BJ (cell line): Measurements from ENCODE around the gene CDC34. TPM values are rescaled to one million over a fixed set of nuclear protein-coding genes. Genes with fewer than 3 reads are reported as not detected.
A peak's percentile ranks its signal among the peaks of the same experiment; 100 is the strongest.

ENCODE experiments used
- CTCF ChIA-PET: fragments of 350-600 bp; formaldehyde crosslinking; extraction: SDS; loops from one replicate; lab custom pipeline; 2021; ENCODE audit warnings: antibody characterized with exemption, inconsistent platforms; lab: Yijun Ruan, JAX
- POLR2A ChIA-PET: fragments of 300-600 bp; sonication (Branson Sonifier 250); formaldehyde crosslinking; extraction: SDS; loops from one replicate; lab custom pipeline; 2021; ENCODE audit warnings: antibody characterized with exemption; lab: Charles Lee
- DNase-seq: peaks from one replicate; pipeline ENCODE4 v3.0.0-alpha.2; 2011; ENCODE audit warnings: low read depth
- H3K27me3 ChIP-seq: 2 replicates; pipeline ENCODE4 v1.6.0; 2011; ENCODE audit warnings: low read length; ENCODE audit not compliant: control insufficient read depth, insufficient read depth
- H3K36me3 ChIP-seq: 2 replicates; pipeline ENCODE4 v1.5.1; 2011; ENCODE audit warnings: low read length; ENCODE audit not compliant: control insufficient read depth, insufficient read depth
- H3K4me3 ChIP-seq: 2 replicates; pipeline ENCODE4 v1.5.1; 2011; ENCODE audit warnings: low read depth, mild to moderate bottlenecking, control low read depth, low read length
- polyA plus RNA-seq: library from polyadenylated mRNA; depleted of rRNA; stranded (reverse); fragments of >200 nt; gene quantifications from 2 replicates; pipeline ENCODE4 v1.2.3, GENCODE V29; 2011
- TF ChIP-seq, protein P1 (sequence below): IDR thresholded peaks from 2 replicates; pipeline ENCODE4 v1.5.1; 2011; ENCODE audit warnings: low read depth, mild to moderate bottlenecking, control low read depth, inconsistent platforms, low read length, moderate library complexity; ENCODE audit not compliant: insufficient read depth

CDC34 gene
- polyA plus RNA-seq, 1 experiment: 75.2 TPM

DNA sequence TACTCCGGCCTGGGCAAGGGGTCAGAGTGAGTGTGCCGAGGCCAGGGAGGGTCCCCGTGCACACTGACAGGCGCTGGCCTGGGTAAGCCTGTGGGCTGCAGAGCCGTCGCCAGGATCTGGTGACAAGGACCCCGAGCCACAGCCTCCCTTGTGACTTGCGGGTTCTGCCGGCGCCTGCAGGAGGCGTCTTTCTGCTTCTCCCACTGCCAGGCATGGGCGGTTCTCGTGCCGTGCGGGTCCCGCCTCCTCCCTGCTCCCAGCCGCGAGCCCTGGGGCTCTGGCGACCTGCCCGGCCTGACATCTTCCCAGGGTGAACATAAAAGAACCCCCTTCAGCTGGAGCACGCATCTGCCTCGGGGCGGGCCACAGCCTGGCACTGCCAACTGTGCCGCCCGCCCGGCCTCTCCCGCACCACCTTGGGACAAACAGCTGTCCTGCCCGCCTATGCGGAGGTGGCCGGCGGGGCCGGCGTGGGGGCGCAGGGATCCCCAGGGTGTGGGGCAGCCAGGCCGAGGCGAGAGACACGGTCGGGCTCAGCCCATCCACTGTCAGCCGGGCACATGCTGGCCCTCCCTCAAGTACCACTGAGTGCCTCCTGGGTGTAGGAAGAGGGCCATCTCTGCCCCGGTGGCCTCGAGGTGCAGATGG, 56.7 kb downstream of the CDC34 start:
- TF ChIP-seq, protein P1, sequence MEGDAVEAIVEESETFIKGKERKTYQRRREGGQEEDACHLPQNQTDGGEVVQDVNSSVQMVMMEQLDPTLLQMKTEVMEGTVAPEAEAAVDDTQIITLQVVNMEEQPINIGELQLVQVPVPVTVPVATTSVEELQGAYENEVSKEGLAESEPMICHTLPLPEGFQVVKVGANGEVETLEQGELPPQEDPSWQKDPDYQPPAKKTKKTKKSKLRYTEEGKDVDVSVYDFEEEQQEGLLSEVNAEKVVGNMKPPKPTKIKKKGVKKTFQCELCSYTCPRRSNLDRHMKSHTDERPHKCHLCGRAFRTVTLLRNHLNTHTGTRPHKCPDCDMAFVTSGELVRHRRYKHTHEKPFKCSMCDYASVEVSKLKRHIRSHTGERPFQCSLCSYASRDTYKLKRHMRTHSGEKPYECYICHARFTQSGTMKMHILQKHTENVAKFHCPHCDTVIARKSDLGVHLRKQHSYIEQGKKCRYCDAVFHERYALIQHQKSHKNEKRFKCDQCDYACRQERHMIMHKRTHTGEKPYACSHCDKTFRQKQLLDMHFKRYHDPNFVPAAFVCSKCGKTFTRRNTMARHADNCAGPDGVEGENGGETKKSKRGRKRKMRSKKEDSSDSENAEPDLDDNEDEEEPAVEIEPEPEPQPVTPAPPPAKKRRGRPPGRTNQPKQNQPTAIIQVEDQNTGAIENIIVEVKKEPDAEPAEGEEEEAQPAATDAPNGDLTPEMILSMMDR: peak; percentile 89
- DNase-seq: peak; percentile 51
- Histone ChIP-seq H3K36me3 (peaks cover 3% of the 10 kb centered on the region), H3K4me3 (no peak overlapping the region), H3K27me3 (no peaks in the 10 kb centered on the region; the same call in 1 of the 2 replicates)
- ChIA-PET POLR2A (no interaction called here), CTCF (interaction anchor here (0.6 to 4.6 kb wide), 11 partner anchors 12 to 154 kb away, joined by 3 to 53 read pairs (median 3); partner anchors contain the start of gene RNF126)

DNA sequence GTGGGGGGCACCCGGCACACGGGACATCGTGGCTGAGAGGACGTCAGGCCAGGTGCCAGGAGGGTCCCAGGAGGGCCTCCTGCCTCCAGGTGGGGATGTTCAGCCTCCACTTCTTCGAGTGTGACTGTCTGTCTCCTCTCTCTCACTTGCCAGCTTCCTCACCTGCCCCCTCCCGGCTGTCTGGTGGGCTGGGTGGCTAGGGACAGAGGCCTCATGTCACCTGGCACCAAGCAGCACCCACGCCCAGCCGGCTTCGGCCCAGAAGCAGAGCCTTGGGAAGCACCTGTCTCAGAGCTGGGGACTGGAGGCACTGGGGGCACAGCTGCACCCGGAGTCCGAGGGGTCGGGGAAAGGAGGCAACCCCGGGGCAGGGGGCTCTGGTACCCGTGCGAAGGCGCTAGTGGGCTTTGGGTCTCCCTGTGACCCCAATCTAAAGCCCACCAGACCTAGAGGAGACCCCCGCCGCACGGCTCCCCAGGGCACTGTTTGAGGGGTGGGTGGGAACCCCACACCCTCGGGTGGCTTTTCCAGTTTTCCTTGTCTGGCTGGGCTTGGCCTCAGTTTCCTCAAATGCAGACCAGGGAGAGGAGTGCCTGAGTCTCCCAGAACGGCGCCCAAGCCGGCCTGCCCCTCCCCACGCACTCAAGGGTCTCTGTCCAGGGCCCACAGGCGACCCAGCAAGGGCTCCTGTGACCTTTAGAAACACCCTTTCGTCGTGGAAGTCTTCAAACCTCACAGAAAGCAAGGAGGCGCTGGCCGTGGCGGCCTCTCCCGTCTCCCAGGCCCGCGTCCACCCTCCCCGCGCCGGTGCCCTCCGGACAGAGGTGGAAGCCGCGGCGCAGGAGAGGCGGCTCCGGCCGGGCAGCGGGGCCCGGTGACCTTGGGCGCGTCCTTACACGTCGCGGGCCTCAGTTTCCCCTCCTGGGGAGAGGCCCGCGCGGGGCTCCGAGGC, 57.5 kb downstream of the CDC34 start:
- ChIA-PET POLR2A (no interaction called here), CTCF (interaction anchor here (0.6 to 3.0 kb wide), 9 partner anchors 12 to 153 kb away, joined by 3 to 15 read pairs (median 3); no protein-coding TSS in a partner anchor)
- no peak overlapping the region for H3K4me3 ChIP-seq
- TF ChIP-seq, protein P1: no peak
- H3K36me3 ChIP-seq: no peaks in the 10 kb centered on the region
- H3K27me3 ChIP-seq: no peaks in the 10 kb centered on the region; the same call in 1 of the 2 replicates
- no peak for DNase-seq

DNA sequence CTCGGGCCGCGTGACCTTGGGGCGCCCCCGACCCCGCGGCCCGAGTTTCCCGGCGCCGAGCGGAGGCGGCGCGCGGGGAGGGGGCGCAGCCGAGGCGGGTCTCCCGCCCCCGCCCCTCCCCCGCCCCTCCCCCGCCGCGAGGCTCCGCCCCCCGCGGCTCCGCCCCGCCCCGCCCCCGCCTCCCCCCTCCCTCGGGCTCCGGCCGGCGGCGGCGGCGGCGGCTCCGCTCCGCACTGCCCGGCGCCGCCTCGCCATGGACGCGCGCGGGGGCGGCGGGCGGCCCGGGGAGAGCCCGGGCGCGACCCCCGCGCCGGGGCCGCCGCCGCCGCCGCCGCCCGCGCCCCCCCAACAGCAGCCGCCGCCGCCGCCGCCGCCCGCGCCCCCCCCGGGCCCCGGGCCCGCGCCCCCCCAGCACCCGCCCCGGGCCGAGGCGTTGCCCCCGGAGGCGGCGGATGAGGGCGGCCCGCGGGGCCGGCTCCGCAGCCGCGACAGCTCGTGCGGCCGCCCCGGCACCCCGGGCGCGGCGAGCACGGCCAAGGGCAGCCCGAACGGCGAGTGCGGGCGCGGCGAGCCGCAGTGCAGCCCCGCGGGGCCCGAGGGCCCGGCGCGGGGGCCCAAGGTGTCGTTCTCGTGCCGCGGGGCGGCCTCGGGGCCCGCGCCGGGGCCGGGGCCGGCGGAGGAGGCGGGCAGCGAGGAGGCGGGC, 58.3 kb downstream of the CDC34 start, which contains the start of gene HCN2:
TSS of gene HCN2 (plus strand) at position 189 of the 703 bp plus-strand sequence. CDS start at position 254, 65 bp downstream.
- no peaks in the 10 kb centered on the region; the same call in 1 of the 2 replicates for H3K27me3 ChIP-seq
- POLR2A ChIA-PET: no interaction called here
- TF ChIP-seq, protein P1: no peak
- no peak for DNase-seq
- CTCF ChIA-PET: no interaction called here
- H3K36me3 ChIP-seq: no peaks in the 10 kb centered on the region
- H3K4me3 ChIP-seq: no peak within 1 kb of the TSS; the same call in none of the 2 replicates

DNA sequence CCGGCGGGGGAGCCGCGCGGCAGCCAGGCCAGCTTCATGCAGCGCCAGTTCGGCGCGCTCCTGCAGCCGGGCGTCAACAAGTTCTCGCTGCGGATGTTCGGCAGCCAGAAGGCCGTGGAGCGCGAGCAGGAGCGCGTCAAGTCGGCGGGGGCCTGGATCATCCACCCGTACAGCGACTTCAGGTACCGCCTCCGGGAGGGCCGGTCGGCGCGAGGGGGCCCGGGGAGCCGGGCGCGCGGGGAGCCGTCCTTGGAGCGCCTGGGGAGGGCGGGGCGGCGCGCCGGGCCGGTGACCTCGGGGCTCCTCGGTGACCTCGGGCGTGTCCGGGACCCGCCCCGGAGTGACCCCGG, 58.8 kb downstream of the CDC34 start:
- POLR2A ChIA-PET: no interaction called here

More for the DNA sequence above, 58.8 kb downstream of the CDC34 start:
- Histone ChIP-seq H3K36me3 (no peaks in the 10 kb centered on the region), H3K27me3 (no peaks in the 10 kb centered on the region; the same call in 1 of the 2 replicates), H3K4me3 (no peak overlapping the region; the same call in 1 of the 2 replicates)
- TF ChIP-seq, protein P1: no peak
- no peak for DNase-seq
- CTCF ChIA-PET: no interaction called here
